ENCODE results near the gene CLIC6.

Gene CLIC6

DNA sequence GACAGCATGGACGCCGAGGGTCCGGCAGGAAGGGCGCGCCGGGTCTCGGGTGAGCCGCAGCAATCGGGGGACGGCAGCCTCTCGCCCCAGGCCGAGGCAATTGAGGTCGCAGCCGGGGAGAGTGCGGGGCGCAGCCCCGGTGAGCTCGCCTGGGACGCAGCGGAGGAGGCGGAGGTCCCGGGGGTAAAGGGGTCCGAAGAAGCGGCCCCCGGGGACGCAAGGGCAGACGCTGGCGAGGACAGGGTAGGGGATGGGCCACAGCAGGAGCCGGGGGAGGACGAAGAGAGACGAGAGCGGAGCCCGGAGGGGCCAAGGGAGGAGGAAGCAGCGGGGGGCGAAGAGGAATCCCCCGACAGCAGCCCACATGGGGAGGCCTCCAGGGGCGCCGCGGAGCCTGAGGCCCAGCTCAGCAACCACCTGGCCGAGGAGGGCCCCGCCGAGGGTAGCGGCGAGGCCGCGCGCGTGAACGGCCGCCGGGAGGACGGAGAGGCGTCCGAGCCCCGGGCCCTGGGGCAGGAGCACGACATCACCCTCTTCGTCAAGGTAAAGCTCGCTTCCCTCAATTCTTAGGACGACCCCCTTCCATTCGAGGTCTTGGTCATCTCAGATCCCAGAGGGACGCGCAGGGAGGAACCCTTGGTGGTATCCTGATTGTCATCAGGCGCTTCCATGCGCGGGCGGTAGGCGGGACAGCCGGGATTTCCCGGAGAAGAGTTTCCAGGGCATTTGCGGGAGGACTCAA, 1.6 kb downstream of the CLIC6 start:
- TF ChIP-seq CTCF (IDR thresholded peaks at IDR 0.05; ENCODE audit: extremely low read depth, insufficient read depth, missing control alignments), result no peak
- DNase-seq (ENCODE audit: low spot score), result peak; percentile 67
- in situ Hi-C loops (cut with MboI; ENCODE audit: low pct_unique_long_range_greater_than_20kb, low sequenced_read_pairs, unreplicated experiment), result no loop called here

- DNase-seq (ENCODE audit: low spot score), result peak; percentile 45
- peak; percentile 13 for TF ChIP-seq CTCF (IDR thresholded peaks at IDR 0.05; ENCODE audit: extremely low read depth, insufficient read depth, missing control alignments)
- in situ Hi-C loops (cut with MboI; ENCODE audit: low pct_unique_long_range_greater_than_20kb, low sequenced_read_pairs, unreplicated experiment), result no loop called here
These were observed 2.2 kb downstream of the CLIC6 start for GRCh38 chr21:34670962-34671348.

DNA sequence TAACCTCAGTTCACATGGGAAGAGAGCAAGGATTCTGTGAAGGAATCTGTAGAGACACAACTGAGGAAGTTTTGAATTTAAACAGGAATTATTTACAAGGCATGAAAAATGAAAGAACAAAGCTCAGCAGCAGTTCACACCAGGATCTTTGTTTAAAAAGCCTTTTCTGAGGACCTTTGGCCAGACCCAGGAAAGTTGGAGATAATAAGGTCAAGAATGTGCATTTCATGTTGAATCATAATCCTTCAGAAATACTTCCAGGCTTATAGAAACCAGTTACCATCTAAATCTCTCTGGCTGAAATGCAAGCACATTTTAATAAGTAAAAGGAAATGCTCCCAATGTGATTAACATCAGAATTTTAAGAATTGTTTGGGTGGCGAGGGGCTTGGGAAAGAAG, 2.7 kb downstream of the CLIC6 start:
- in situ Hi-C loops (cut with MboI; ENCODE audit: low pct_unique_long_range_greater_than_20kb, low sequenced_read_pairs, unreplicated experiment), result no loop called here
- DNase-seq (ENCODE audit: low spot score), result no peak
- TF ChIP-seq CTCF (IDR thresholded peaks at IDR 0.05; ENCODE audit: extremely low read depth, insufficient read depth, missing control alignments), result no peak

- in situ Hi-C loops (cut with MboI; ENCODE audit: low pct_unique_long_range_greater_than_20kb, low sequenced_read_pairs, unreplicated experiment), result no loop called here
- no peak for TF ChIP-seq CTCF (IDR thresholded peaks at IDR 0.05; ENCODE audit: extremely low read depth, insufficient read depth, missing control alignments)
- no peak for DNase-seq (ENCODE audit: low spot score)
These were observed 3.1 kb downstream of the CLIC6 start for GRCh38 chr21:34671891-34672290.

DNA sequence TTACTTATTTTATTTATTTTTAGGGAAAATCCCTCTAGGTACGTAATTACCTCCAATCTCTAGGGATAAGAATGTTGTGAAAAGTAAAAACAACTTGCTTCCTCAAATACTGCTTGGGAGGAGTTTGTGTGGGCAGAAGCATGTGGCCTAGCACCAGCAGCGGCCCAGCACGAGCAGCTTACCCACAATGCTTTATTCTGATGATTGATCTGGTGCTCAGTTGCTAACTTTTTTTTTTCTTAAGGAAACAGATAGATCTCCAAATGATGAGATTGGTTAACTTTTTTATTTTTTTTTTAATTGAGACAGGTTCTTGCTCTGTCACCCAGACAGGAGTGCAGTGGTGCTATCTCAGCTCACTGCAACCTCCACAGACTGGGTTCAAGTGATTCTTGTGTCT, 4.2 kb downstream of the CLIC6 start:
- DNase-seq (ENCODE audit: low spot score), result peak; percentile 37
- in situ Hi-C loops (cut with MboI; ENCODE audit: low pct_unique_long_range_greater_than_20kb, low sequenced_read_pairs, unreplicated experiment), result no loop called here
- no peak for TF ChIP-seq CTCF (IDR thresholded peaks at IDR 0.05; ENCODE audit: extremely low read depth, insufficient read depth, missing control alignments)

GRCh38 chr21:34674468-34674867, 5.7 kb downstream of the CLIC6 start:
- TF ChIP-seq CTCF (IDR thresholded peaks at IDR 0.05; ENCODE audit: extremely low read depth, insufficient read depth, missing control alignments), result no peak
- in situ Hi-C loops (cut with MboI; ENCODE audit: low pct_unique_long_range_greater_than_20kb, low sequenced_read_pairs, unreplicated experiment), result no loop called here
- DNase-seq (ENCODE audit: low spot score), result no peak
